PC-3 (cell line): Measurements from ENCODE around the gene SLC2A4. TPM values are rescaled to one million over a fixed set of nuclear protein-coding genes. Genes with fewer than 3 reads are reported as not detected.

Source experiments
- ATAC-seq: fragments of 200-7000 bp; cut with Tn5 transposase; 2 replicates; pipeline ENCODE4 v1.9.1; 2020; ENCODE audit warnings: mild to moderate bottlenecking, moderate library complexity
- BruUV-seq: library from RNA; stranded (reverse); fragments of 400-500 nt; replicated peaks from 2 replicates; lab custom pipeline; 2021; lab: Mats Ljungman, UMichigan
- CTCF ChIA-PET: fragments of 300-600 bp; sonication (Branson Sonifier 250); formaldehyde crosslinking; loops from one replicate; lab custom pipeline; 2022; ENCODE audit warnings: antibody characterized with exemption; lab: Charles Lee
- POLR2A ChIA-PET: fragments of 300-600 bp; sonication (Branson Sonifier 250); formaldehyde crosslinking; loops from one replicate; lab custom pipeline; 2022; ENCODE audit warnings: antibody characterized with exemption; ENCODE audit not compliant: unreplicated experiment; lab: Charles Lee
- DNase-seq: peaks from one replicate; pipeline ENCODE4 v3.0.0-alpha.2; 2015
- H2AFZ ChIP-seq: fragments of 300-600 bp; sonication (generic); 2 replicates; pipeline ENCODE4 v1.6.0; 2016; ENCODE audit warnings: antibody characterized with exemption, low read length
- H3F3A ChIP-seq: fragments of 300-600 bp; sonication (generic); one replicate; pipeline ENCODE4 v1.6.0; 2017; ENCODE audit warnings: antibody characterized with exemption, low read length, control low read depth, mild to moderate bottlenecking; ENCODE audit not compliant: unreplicated experiment
- H3K27ac ChIP-seq: fragments of 300-600 bp; sonication (generic); 2 replicates; pipeline ENCODE4 v1.5.1; 2016; ENCODE audit warnings: mild to moderate bottlenecking, low read length
- H3K27me3 ChIP-seq: fragments of 300-600 bp; sonication (generic); 2 replicates; pipeline ENCODE4 v1.6.1; 2016; ENCODE audit warnings: low read length, mixed read lengths
- H3K36me3 ChIP-seq: fragments of 300-600 bp; sonication (generic); 2 replicates; pipeline ENCODE4 v1.6.1; 2016; ENCODE audit warnings: low read depth, mixed run types, low read length, mixed read lengths
- H3K4me1 ChIP-seq: fragments of 300-600 bp; sonication (generic); 2 replicates; pipeline ENCODE4 v1.5.1; 2016; ENCODE audit warnings: low read length; ENCODE audit not compliant: insufficient read depth
- H3K4me2 ChIP-seq: fragments of 300-600 bp; sonication (generic); 2 replicates; pipeline ENCODE4 v1.6.0; 2016; ENCODE audit warnings: low read length
- H3K4me3 ChIP-seq: fragments of 300-600 bp; sonication (generic); 2 replicates; pipeline ENCODE4 v1.5.1; 2016; ENCODE audit warnings: mild to moderate bottlenecking, low read length, mixed read lengths
- H3K79me2 ChIP-seq: fragments of 300-600 bp; sonication (generic); 2 replicates; pipeline ENCODE4 v1.6.1; 2017; ENCODE audit warnings: low read length, mixed read lengths
- H3K9ac ChIP-seq: fragments of 300-600 bp; sonication (generic); 2 replicates; pipeline ENCODE4 v1.6.0; 2016; ENCODE audit warnings: mild to moderate bottlenecking, low read length
- H3K9me2 ChIP-seq: fragments of 300-600 bp; sonication (generic); replicated peaks from 2 replicates; pipeline ENCODE4 v1.6.1; 2016; ENCODE audit warnings: mixed run types, low read length, mixed read lengths
- H3K9me3 ChIP-seq: fragments of 300-600 bp; sonication (generic); 2 replicates; pipeline ENCODE4 v1.6.1; 2016; ENCODE audit warnings: low read length, mixed read lengths
- H4K20me1 ChIP-seq: fragments of 300-600 bp; sonication (generic); 2 replicates; pipeline ENCODE4 v1.6.1; 2016; ENCODE audit warnings: low read length, mixed read lengths
- EZH2 ChIP-seq: fragments of 300-600 bp; sonication (generic); IDR thresholded peaks from one replicate; pipeline ENCODE4 v1.6.1; 2017; ENCODE audit warnings: antibody characterized with exemption, mild to moderate bottlenecking, low read length; ENCODE audit not compliant: unreplicated experiment
- EZH2phosphoT487 ChIP-seq: fragments of 300-600 bp; sonication (generic); IDR thresholded peaks from 2 replicates; pipeline ENCODE4 v1.6.1; 2018; ENCODE audit warnings: mild to moderate bottlenecking, antibody characterized with exemption, low read length, borderline replicate concordance
- intact Hi-C: fragments of 100-400 bp; cut with micrococcal nuclease; formaldehyde crosslinking; loops from 2 replicates; pipeline ENCODE4 v1.9.0; 2023
- total RNA-seq: library from RNA; depleted of rRNA; stranded (reverse); fragments of >200 nt; gene quantifications from 2 replicates; pipeline ENCODE4 v1.2.3, GENCODE V29; 2014
- TF ChIP-seq, protein P1 (sequence below): fragments of 300-600 bp; sonication (generic); conservative IDR thresholded peaks from 2 replicates; pipeline ENCODE4 v1.5.1; 2017; ENCODE audit warnings: antibody characterized with exemption, low read depth, mild to moderate bottlenecking, low read length

Gene SLC2A4
- total RNA-seq, 1 experiment from 2014 or later = 0.29 TPM

DNA sequence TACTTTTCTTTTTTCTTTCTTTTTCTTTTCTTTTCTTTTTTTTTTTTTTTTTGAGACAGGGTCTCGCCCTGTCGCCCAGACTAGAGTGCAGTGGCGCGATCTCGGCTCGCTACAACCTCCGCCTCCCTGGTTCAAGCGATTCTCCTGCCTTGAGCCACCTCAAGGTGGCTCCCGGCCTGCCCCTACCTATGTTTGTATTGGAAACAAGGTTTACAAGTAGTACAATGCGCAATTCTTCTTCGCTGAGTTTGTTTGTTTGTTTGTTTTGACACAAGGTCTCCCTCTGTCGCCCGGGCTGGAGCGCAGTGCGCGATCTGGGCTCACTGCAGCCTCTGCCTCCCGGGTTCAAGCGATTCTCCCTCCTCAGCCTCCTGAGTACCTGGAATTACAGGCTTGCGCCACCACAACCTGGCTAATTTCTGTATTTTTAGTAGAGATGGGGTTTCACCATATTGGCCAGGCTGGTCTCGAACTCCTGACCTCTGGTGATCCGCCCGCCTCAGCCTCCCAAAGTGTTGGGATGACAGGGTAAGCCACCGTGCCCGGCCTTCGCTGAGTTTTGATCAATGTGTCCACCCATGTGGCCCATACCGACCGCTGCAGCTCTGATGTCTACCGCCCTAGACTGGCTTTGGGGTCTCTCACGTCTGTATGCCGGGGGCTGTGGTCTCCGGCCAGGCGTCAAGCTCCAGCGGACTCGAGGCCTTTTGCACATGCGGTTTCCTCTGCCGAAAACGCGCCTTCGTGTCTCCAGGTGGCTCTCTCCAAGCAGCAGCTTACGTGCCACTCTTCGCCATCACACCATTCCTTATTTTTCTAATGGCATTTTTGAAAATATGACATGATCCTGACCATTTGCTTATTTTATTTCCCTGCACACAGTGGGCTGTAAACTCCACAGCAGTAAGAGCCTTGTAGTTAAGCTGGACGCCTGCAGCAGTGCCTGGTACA is 14.0 kb downstream of the SLC2A4 start:
- peak overlapping the region; percentile 87 for H2AFZ ChIP-seq
- no peaks in the 10 kb centered on the region for H3F3A ChIP-seq
- no peaks in the 10 kb centered on the region for H3K9me3 ChIP-seq
- DNase-seq (peak; percentile 47), ATAC-seq (peak; percentile 39)
- H3K36me3 ChIP-seq = no peaks in the 10 kb centered on the region
- BruUV-seq = no TSS peak
- no peak overlapping the region for H3K9ac ChIP-seq
- no peaks in the 10 kb centered on the region for H3K27me3 ChIP-seq
- CTCF ChIA-PET = interaction anchor here (0.9 to 1.5 kb wide), 3 partner anchors 9 to 250 kb away, joined by 3 to 14 read pairs (median 4); partner anchors contain the start of gene SLC2A4
- peak overlapping the region; percentile 62 for H3K4me3 ChIP-seq
- POLR2A ChIA-PET = no interaction called here
- intact Hi-C loops = loop anchor here (1.0 kb wide), 1 partner anchor 14 kb away; the partner anchor contains the start of gene SLC2A4
- no peak for TF ChIP-seq EZH2phosphoT487
- TF ChIP-seq EZH2 = no peak
- TF ChIP-seq, protein P1, sequence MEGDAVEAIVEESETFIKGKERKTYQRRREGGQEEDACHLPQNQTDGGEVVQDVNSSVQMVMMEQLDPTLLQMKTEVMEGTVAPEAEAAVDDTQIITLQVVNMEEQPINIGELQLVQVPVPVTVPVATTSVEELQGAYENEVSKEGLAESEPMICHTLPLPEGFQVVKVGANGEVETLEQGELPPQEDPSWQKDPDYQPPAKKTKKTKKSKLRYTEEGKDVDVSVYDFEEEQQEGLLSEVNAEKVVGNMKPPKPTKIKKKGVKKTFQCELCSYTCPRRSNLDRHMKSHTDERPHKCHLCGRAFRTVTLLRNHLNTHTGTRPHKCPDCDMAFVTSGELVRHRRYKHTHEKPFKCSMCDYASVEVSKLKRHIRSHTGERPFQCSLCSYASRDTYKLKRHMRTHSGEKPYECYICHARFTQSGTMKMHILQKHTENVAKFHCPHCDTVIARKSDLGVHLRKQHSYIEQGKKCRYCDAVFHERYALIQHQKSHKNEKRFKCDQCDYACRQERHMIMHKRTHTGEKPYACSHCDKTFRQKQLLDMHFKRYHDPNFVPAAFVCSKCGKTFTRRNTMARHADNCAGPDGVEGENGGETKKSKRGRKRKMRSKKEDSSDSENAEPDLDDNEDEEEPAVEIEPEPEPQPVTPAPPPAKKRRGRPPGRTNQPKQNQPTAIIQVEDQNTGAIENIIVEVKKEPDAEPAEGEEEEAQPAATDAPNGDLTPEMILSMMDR = no peak; the same call in 1 of the 2 replicates
- H3K27ac ChIP-seq = no peak overlapping the region
- no peaks in the 10 kb centered on the region for H3K9me2 ChIP-seq
- H4K20me1 ChIP-seq = no peaks in the 10 kb centered on the region
- no peaks in the 10 kb centered on the region for H3K79me2 ChIP-seq
- peak overlapping the region; percentile 82 for H3K4me2 ChIP-seq
- peaks cover 7% of the 10 kb centered on the region; the same call in 1 of the 2 replicates for H3K4me1 ChIP-seq

GRCh38 chr17:7296189-7296861 is 14.8 kb downstream of the SLC2A4 start:
- DNase-seq = peak; percentile 83

More at GRCh38 chr17:7296189-7296861, 14.8 kb downstream of the SLC2A4 start:
- no peaks in the 10 kb centered on the region for H3K9me3 ChIP-seq
- CTCF ChIA-PET = interaction anchor here (0.6 to 1.5 kb wide), 5 partner anchors 10 to 251 kb away, joined by 3 to 14 read pairs (median 4); partner anchors contain the start of gene SLC2A4
- BruUV-seq = no TSS peak
- no peaks in the 10 kb centered on the region for H3K36me3 ChIP-seq
- H4K20me1 ChIP-seq = no peaks in the 10 kb centered on the region
- H2AFZ ChIP-seq = peak overlapping the region; percentile 74
- no peaks in the 10 kb centered on the region for H3K27me3 ChIP-seq
- intact Hi-C loops = loop anchor here (1.0 kb wide), 1 partner anchor 15 kb away; the partner anchor contains the start of gene SLC2A4
- POLR2A ChIA-PET = interaction anchor here (0.6 kb wide), 1 partner anchor 11 kb away, joined by 3 read pairs; no protein-coding TSS in a partner anchor
- no peaks in the 10 kb centered on the region for H3K9me2 ChIP-seq
- no peak overlapping the region; the same call in 1 of the 2 replicates for H3K9ac ChIP-seq
- peak overlapping the region; percentile 46; the same call in 1 of the 2 replicates for H3K4me3 ChIP-seq
- ATAC-seq = peak; percentile 78
- no peak overlapping the region for H3K27ac ChIP-seq
- no peaks in the 10 kb centered on the region for H3F3A ChIP-seq
- H3K79me2 ChIP-seq = no peaks in the 10 kb centered on the region
- TF ChIP-seq EZH2 = no peak
- TF ChIP-seq, protein P1 = peak; percentile 86
- H3K4me2 ChIP-seq = peak overlapping the region; percentile 77
- peaks cover 7% of the 10 kb centered on the region; the same call in 1 of the 2 replicates for H3K4me1 ChIP-seq
